Stimulated activated naive B cell treated with anti-CD40 and anti-IgM and Interleukin-4, amounts not matched to agents 10 μg/mL and 1 μg/mL and 100 μg/mL, for 72 hours (primary cell): Measurements from ENCODE around the gene CALML6.
A peak's percentile ranks its signal among the peaks of the same experiment; 100 is the strongest.

Experiments used
- ATAC-seq, 2 donors: fragments of 150-1000 bp; cut with Tn5 transposase; replicated peaks; 2 replicates each; pipeline ENCODE4 v1.10.0; 2021; ENCODE audit warnings: moderate library complexity in 1 of 2
- DNase-seq: peaks from one replicate; pipeline ENCODE4 v3.0.0; 2021
- H3K27ac Mint-ChIP-seq: one replicate; pipeline ENCODE4 v1.8.0; 2022; ENCODE audit warnings: mild to moderate bottlenecking, mixed read lengths
- H3K27me3 Mint-ChIP-seq, 2 donors: one replicate each; pipeline ENCODE4 v1.8.0; 2022; ENCODE audit warnings: mixed read lengths in 2 of 2
- H3K36me3 Mint-ChIP-seq, 2 donors: one replicate each; pipeline ENCODE4 v1.8.0; 2022; ENCODE audit warnings: mixed read lengths in 2 of 2, mild to moderate bottlenecking in 1 of 2
- H3K4me1 Mint-ChIP-seq, 2 donors: one replicate each; pipeline ENCODE4 v1.8.0; 2022; ENCODE audit warnings: mixed read lengths in 2 of 2, mild to moderate bottlenecking in 1 of 2
- H3K4me3 Mint-ChIP-seq, 2 donors: one replicate each; pipeline ENCODE4 v1.8.0; 2022; ENCODE audit warnings: mild to moderate bottlenecking in 2 of 2, mixed read lengths in 2 of 2, moderate library complexity in 1 of 2
- H3K9me3 Mint-ChIP-seq, 2 donors: one replicate each; pipeline ENCODE4 v1.8.0; 2022; ENCODE audit warnings: mixed read lengths in 2 of 2, mild to moderate bottlenecking in 1 of 2

The CALML6 gene

DNA sequence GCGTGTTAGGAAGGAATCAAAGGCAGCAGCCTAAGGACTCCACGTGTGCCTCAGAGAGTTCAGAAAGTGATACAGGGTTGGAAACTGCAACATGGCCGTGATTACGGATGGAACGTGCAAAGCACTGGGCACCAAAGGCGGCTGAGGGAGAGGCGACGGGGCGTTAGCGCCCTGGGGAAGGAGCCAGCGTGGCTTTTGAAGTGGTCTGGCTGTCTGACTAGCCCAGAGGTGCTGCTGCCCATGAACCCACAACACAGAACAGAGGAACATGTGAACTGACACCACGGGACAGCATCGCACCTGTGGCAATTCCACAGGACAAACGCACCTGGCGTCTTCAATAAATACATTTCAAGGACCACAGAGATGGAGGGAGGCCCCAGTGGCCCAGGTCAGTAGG lies 22.0 kb downstream of the CALML6 start:
- Mint-ChIP-seq H3K27me3 (no peaks in the 10 kb centered on the region), H3K9me3 (peaks cover 6 to 11% of the 10 kb centered on the region in 2 donors), H3K4me3 (no peak overlapping the region), H3K36me3 (no peaks in the 10 kb centered on the region), H3K27ac (no peak overlapping the region), H3K4me1 (no peaks in the 10 kb centered on the region)
- ATAC-seq (no peak), DNase-seq (no peak)

- Mint-ChIP-seq H3K27ac (no peak overlapping the region), H3K36me3 (no peaks in the 10 kb centered on the region), H3K9me3 (peaks cover 6 to 11% of the 10 kb centered on the region in 2 donors), H3K4me3 (no peak overlapping the region), H3K27me3 (no peaks in the 10 kb centered on the region), H3K4me1 (no peaks in the 10 kb centered on the region)
- ATAC-seq (no peak), DNase-seq (no peak)
These were observed 22.7 kb downstream of the CALML6 start for GRCh38 chr1:1937549-1938275.

GRCh38 chr1:1938276-1938573 lies 23.2 kb downstream of the CALML6 start:
- Mint-ChIP-seq H3K4me3 (no peak overlapping the region), H3K4me1 (no peaks in the 10 kb centered on the region), H3K27ac (no peak overlapping the region)

DNA sequence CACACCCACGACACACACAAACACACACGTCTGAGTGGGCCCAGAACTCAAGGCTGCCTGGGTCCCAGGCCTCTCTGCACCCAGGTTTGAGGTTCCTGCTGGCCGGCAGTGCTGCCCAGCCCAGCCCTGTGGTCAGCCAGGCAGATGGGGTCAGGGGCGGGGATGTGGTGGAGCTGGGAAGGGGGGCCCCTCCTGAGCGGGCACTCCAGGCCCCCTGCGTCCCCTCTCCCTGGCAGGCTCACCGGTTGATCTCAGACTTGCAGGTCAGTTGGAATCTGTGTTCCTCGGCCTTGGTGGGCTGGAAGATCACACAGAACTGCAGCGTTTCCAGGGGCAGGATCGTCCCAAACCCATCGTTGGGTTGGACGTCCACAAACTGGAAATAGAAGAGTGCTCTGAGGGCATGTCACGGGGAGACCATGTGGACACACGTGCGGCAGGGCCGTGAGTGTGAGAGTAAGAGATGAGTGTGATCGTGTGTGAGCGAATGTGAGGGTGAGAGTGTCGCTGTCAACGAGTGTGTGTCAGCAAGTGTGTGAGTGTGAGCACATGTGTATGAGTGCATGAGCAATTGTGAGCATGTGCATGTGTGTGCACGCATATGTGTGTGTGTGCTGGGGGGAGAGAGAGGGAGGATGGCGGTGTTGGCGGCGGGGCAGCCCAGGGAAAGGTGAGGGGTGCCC lies 23.7 kb downstream of the CALML6 start:
- Mint-ChIP-seq H3K27ac (no peak overlapping the region), H3K4me3 (no peak overlapping the region), H3K4me1 (peaks cover 1% of the 10 kb centered on the region in 2 donors), H3K9me3 (peaks cover 6 to 11% of the 10 kb centered on the region in 2 donors), H3K36me3 (no peaks in the 10 kb centered on the region), H3K27me3 (peaks cover 0 to 1% of the 10 kb centered on the region in 2 donors)
- ATAC-seq (no peak), DNase-seq (no peak)

More at GRCh38 chr1:1938276-1938573, 23.2 kb downstream of the CALML6 start:
- no peaks in the 10 kb centered on the region for H3K36me3 Mint-ChIP-seq
- peaks cover 6 to 11% of the 10 kb centered on the region in 2 donors for H3K9me3 Mint-ChIP-seq
- ATAC-seq (no peak), DNase-seq (no peak)
- H3K27me3 Mint-ChIP-seq = no peaks in the 10 kb centered on the region

DNA sequence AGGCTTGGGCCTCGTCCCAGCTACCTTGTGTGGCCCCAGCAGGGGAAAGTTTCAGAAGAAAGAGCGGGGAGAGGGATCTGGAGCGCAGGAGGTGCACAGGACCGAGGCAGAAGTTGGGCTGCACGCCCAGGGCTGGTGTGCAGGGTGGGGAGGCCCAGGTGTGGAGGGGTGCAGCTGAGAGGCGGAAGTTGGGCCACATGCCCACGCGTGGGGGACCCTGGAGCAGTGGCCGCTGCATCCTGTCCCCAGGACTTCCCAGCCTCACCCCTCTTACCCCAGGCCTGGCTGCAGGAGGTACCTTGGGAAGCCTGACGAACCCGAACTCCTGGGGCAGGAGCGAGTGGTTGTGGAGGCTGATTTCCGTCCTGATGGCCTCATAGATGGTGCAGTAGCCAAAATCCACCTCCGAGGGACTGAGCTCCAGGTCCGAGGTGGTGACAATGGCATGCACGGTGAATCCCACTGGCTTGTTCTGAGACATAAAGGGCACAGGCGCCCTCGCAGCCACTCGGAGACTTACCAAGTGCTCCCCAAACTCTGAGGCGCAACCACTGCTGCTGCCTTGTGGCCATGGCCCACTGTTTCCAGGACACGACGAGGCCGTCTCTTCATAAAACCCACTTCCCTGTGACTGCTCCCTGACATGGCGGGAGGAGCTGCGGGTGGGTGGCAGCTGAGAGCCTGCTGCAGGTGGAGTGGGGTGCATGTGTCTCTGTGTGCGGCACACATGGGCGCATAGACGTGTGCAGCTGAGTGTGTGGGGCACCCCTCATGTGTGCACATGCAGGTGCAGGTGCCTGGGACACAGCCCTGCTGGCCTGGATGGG lies 24.4 kb downstream of the CALML6 start:
- Mint-ChIP-seq H3K27ac (no peak overlapping the region), H3K4me1 (peaks cover 5 to 7% of the 10 kb centered on the region in 2 donors), H3K4me3 (no peak overlapping the region), H3K36me3 (no peaks in the 10 kb centered on the region), H3K9me3 (peaks cover 2 to 5% of the 10 kb centered on the region in 2 donors), H3K27me3 (peaks cover 4 to 9% of the 10 kb centered on the region in 2 donors)
- ATAC-seq (no peak), DNase-seq (no peak)

DNA sequence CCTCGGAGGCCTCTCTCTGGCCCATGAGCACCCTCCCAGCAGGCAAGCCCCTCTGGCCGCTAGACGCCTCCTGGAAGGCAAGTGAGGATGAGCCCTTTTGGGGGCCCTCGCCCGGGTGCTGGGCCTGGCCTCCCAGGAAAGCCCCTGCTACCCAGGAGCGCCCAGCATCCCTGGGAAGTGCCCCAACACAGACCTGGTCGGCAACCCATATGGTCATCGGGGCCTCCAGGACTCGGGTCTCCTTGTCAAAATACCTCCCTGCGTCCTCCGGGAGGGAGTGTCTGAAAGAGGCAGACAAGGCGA lies 25.0 kb downstream of the CALML6 start:
- no peak overlapping the region for H3K4me3 Mint-ChIP-seq
- peaks cover 4 to 9% of the 10 kb centered on the region in 2 donors for H3K27me3 Mint-ChIP-seq
- no peak for ATAC-seq
- H3K27ac Mint-ChIP-seq = no peak overlapping the region
- no peak for DNase-seq
- H3K4me1 Mint-ChIP-seq = peaks cover 5 to 7% of the 10 kb centered on the region in 2 donors
- H3K36me3 Mint-ChIP-seq = no peaks in the 10 kb centered on the region
- H3K9me3 Mint-ChIP-seq = no peaks in the 10 kb centered on the region

GRCh38 chr1:1941211-1941841 lies 26.3 kb downstream of the CALML6 start:
- Mint-ChIP-seq H3K4me3 (no peak overlapping the region), H3K27ac (no peak overlapping the region), H3K9me3 (no peaks in the 10 kb centered on the region), H3K27me3 (peaks cover 4 to 9% of the 10 kb centered on the region in 2 donors), H3K36me3 (no peaks in the 10 kb centered on the region), H3K4me1 (peaks cover 5 to 7% of the 10 kb centered on the region in 2 donors)
- DNase-seq = no peak
- ATAC-seq = no peak

- Mint-ChIP-seq H3K4me1 (peaks cover 5 to 7% of the 10 kb centered on the region in 2 donors), H3K27me3 (peaks cover 4 to 9% of the 10 kb centered on the region in 2 donors), H3K27ac (no peak overlapping the region), H3K4me3 (no peak overlapping the region), H3K9me3 (no peaks in the 10 kb centered on the region), H3K36me3 (no peaks in the 10 kb centered on the region)
- DNase-seq = no peak
- no peak for ATAC-seq
These were observed 27.1 kb downstream of the CALML6 start for GRCh38 chr1:1941868-1942752.

DNA sequence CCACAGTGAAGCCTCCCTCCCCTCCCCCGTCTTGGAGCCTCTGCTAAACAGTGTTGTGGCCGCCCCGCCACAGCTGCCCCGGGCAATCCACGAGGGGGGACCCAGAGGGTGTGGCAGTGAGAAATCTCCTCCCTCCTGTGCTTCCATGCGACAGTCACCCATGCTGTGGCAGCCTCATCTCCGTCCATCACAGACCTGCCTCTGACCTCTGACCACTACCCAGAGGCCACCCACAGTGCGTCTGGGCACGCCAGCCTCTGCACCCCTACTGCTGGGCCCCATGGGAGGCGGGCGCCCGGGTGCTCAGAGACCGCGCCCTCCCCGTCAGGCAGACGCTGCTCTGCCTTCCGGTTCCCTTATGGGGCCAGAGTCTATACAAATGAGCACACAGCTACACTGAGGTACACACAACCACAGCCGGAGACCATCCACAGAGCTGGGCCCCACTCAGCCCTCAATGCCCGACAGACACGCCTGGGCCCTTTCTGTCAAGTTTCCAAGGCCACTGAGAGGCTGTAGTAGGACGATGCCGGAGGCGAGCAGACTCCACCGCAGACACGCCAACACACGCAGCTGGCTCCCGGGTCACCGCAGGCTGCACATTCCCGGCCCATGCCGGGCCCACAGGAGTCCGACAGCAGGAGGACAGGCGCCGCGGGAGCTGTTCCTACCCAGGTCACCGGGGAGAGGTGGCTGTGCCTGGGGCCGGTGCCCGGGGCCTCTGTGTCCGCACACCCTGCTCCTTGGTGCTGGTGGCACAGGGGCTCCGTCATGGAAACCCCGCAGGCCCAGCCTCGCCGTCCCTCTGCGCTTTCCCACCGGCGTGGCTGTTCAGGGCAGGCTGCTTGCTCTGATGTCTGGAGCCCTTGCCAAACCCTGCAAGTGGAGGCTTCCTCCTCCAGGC lies 27.9 kb downstream of the CALML6 start:
- no peak overlapping the region for H3K4me3 Mint-ChIP-seq
- DNase-seq (no peak), ATAC-seq (no peak)
- H3K9me3 Mint-ChIP-seq = no peaks in the 10 kb centered on the region
- peaks cover 5 to 7% of the 10 kb centered on the region in 2 donors for H3K4me1 Mint-ChIP-seq
- peaks cover 4 to 9% of the 10 kb centered on the region in 2 donors for H3K27me3 Mint-ChIP-seq
- H3K36me3 Mint-ChIP-seq = no peaks in the 10 kb centered on the region
- H3K27ac Mint-ChIP-seq = no peak overlapping the region

GRCh38 chr1:1943834-1944570 lies 28.9 kb downstream of the CALML6 start:
- H3K4me3 Mint-ChIP-seq = peak overlapping the region; percentile 5 to 39
- DNase-seq = no peak
- peaks cover 4 to 10% of the 10 kb centered on the region in 2 donors for H3K27me3 Mint-ChIP-seq
- peaks cover 5 to 7% of the 10 kb centered on the region in 2 donors for H3K4me1 Mint-ChIP-seq
- no peaks in the 10 kb centered on the region for H3K36me3 Mint-ChIP-seq
- peak; percentile 88 to 93 for ATAC-seq
- H3K27ac Mint-ChIP-seq = no peak overlapping the region
- no peaks in the 10 kb centered on the region for H3K9me3 Mint-ChIP-seq

DNA sequence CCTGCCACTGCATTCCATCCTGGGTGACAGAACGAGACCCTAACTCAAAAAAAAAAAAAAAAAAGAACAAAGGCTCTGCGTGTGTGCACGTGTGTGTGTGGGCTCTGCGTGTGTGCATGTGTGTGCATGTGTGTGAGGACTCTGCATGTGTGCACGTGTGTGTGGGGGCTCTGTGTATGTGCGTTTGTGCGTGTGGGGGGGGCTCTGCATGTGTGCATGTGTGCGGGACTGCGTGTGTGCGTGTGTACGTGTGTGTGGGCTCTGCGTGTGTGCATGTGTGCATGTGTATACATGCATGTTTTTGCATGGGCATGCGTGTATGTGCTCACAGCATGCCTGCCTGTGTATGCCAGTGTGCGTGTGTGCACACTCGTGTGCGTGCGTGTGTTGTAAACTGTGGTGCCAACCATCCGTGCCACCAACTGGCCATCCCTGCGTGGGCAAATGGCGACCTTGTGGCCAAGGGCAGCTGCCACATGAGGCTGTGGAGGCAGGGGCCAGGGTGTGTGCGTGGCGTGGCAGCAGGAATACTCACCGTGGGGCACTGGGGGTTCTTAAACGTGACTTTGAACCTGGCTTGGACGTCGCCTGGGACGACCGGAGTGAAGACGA lies 30.8 kb downstream of the CALML6 start:
- Mint-ChIP-seq H3K36me3 (peaks cover 0 to 2% of the 10 kb centered on the region in 2 donors), H3K4me1 (peaks cover 5 to 7% of the 10 kb centered on the region in 2 donors), H3K4me3 (no peak overlapping the region), H3K9me3 (peaks cover under 1 to 3% of the 10 kb centered on the region in 2 donors), H3K27ac (no peak overlapping the region), H3K27me3 (peaks cover 14 to 28% of the 10 kb centered on the region in 2 donors)
- DNase-seq (no peak), ATAC-seq (no peak)

GRCh38 chr1:1946540-1946939 lies 31.5 kb downstream of the CALML6 start:
- Mint-ChIP-seq H3K36me3 (peaks cover 4% of the 10 kb centered on the region in 2 donors), H3K4me1 (peaks cover 5 to 7% of the 10 kb centered on the region in 2 donors), H3K27me3 (peaks cover 18 to 31% of the 10 kb centered on the region in 2 donors), H3K27ac (no peak overlapping the region), H3K4me3 (no peak overlapping the region), H3K9me3 (peaks cover 6 to 9% of the 10 kb centered on the region in 2 donors)
- DNase-seq (no peak), ATAC-seq (no peak)
